Upper lobe of left lung (tissue), 6 donors: ENCODE results near the gene C12orf75. TPM values are rescaled to one million over a fixed set of nuclear protein-coding genes. Genes with fewer than 3 reads are reported as not detected.
"Not testable (repeated sequence)": the region's sequence is repeated elsewhere in the genome, so short reads cannot be mapped to it uniquely, and the experiment has no call there.

Experiments
- ATAC-seq, 2 donors: fragments of 200-7000 bp; cut with Tn5 transposase; one replicate each; pipeline ENCODE4 v1.9.1; 2022; ENCODE audit warnings: mild to moderate bottlenecking in 2 of 2, moderate library complexity in 2 of 2; ENCODE audit not compliant: low FRiP score in 2 of 2
- DNase-seq, 2 donors: peaks; one replicate each; pipeline ENCODE4 v3.0.0-alpha.2; 2019 to 2020
- H3K27ac ChIP-seq, 4 donors: fragments of 200-600 bp; sonication (generic); one replicate each; pipeline ENCODE4 v1.5.1; 2016 to 2019
- H3K27me3 ChIP-seq, 4 donors: fragments of 200-600 bp; sonication (generic); one replicate each; pipeline ENCODE4 v1.5.1; 2017 to 2019
- H3K36me3 ChIP-seq, 4 donors: fragments of 200-600 bp; sonication (generic); one replicate each; pipeline ENCODE4 v1.5.1; 2016 to 2019
- H3K4me1 ChIP-seq, 4 donors: fragments of 200-600 bp; sonication (generic); one replicate each; pipeline ENCODE4 v1.5.1; 2018 to 2019
- H3K4me3 ChIP-seq, 4 donors: fragments of 200-600 bp; sonication (generic); one replicate each; pipeline ENCODE4 v1.5.1; 2017 to 2019; ENCODE audit warnings: mild to moderate bottlenecking in 2 of 4, moderate library complexity in 1 of 4
- H3K9me3 ChIP-seq, 4 donors: fragments of 200-600 bp; sonication (generic); one replicate each; pipeline ENCODE4 v1.5.1; 2018 to 2019
- CTCF ChIP-seq, 6 experiments: fragments of 450-650 bp in 4 of 6; fragments of 200-600 bp in 2 of 6; sonication (generic) in 2 of 6; IDR thresholded peaks; one replicate each; pipeline ENCODE4 v1.5.1; 2016 to 2019; ENCODE audit warnings: antibody characterized with exemption in 6 of 6
- EP300 ChIP-seq, 4 donors: sonication (generic); formaldehyde crosslinking; IDR thresholded peaks; one replicate each; pipeline ENCODE4 v1.5.1; 2017; ENCODE audit warnings: antibody characterized with exemption in 4 of 4, control low read depth in 2 of 4
- POLR2A ChIP-seq, 4 donors: fragments of 450-650 bp; IDR thresholded peaks; one replicate each; pipeline ENCODE4 v1.5.1; 2016 to 2017; ENCODE audit warnings: antibody characterized with exemption in 4 of 4, mild to moderate bottlenecking in 2 of 4
- POLR2AphosphoS5 ChIP-seq, 2 donors: sonication (generic); formaldehyde crosslinking; IDR thresholded peaks; one replicate each; pipeline ENCODE4 v1.5.1; 2017; ENCODE audit warnings: antibody characterized with exemption in 2 of 2
- WGBS, 2 donors: methylation state at CpG; one replicate each; pipeline ENCODE4 v1.1.5; 2017 to 2018; 5-methylcytosine and 5-hydroxymethylcytosine counted together
- total RNA-seq, 6 donors: library from RNA; depleted of rRNA in 4 of 6; stranded (reverse); fragments of >200 nt in 4 of 6; gene quantifications; one replicate each; pipeline versions ENCODE4 v1.1.0 to v1.2.1, GENCODE V29; 2016 to 2021
- donor health status: DM: no; HTN: no; CAD: no; lungs with moderate emphysema.
- donor health status: DM: no; HTN: yes; CAD: no; lungs with severe emphysema.

The C12orf75 gene
- total RNA-seq, 6 donors from 2014 or later: 1.0 to 15.0 (median 6.2) TPM

DNA sequence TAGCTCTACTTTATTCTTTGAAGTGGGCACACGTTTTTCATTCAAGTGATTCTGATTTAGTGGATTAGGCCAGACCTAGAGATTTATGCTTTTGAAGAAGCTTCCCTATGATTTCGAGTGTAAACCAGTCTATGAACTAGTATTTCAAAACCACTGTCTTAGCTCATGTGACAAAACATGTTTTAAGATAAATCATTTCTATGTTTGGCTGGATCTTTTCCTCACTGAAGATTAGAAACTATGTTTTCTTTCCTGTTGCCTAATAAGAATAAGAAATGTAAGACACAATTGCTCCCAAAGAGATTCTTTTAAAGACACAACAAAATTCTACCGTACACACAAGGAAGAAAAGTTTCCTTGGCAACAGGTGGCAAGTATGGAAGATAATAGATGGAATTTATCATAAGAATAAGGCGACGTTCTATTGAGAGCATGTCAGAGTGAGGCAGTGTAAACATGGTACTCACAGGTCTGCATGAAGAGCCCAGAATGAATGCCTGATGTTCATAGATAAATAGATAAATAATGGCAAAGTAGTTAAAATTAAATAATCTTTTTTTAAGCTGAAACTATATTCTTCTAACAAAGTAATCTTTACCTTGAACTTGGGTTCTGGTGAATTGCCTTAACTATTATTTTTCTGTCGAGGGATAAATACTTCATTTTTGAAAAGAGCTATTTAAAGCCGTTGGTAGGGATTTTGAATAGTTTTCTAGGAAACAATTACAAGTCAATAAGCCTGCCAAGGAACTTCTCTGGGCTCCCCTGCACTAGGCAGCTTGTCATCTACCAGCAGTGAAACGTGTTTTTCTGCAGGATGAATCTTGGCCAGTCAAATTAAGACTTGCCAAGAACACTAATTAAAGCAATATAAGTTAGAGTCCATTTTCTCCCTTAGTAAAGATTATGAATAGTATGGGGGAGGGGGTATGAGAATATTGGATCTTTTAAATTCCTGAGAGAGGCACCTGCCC, 34.1 kb upstream of the C12orf75 start:
- peaks cover 0 to 9% (median 2%) of the 10 kb centered on the region in 4 donors for H3K9me3 ChIP-seq
- H3K36me3 ChIP-seq: no peaks in the 10 kb centered on the region
- ATAC-seq (no peak), DNase-seq (no peak)
- WGBS, 2 donors: 60 to 66% methylated on average over 8 of the region's 8 CpGs
- no peaks in the 10 kb centered on the region for H3K4me1 ChIP-seq
- no peak overlapping the region for H3K4me3 ChIP-seq
- TF ChIP-seq EP300 (IDR thresholded peaks at IDR 0.05): no peak
- no peak for TF ChIP-seq POLR2AphosphoS5 (IDR thresholded peaks at IDR 0.05)
- TF ChIP-seq POLR2A (IDR thresholded peaks at IDR 0.05): no peak
- no peak for TF ChIP-seq CTCF (IDR thresholded peaks at IDR 0.05)
- no peak overlapping the region for H3K27ac ChIP-seq
- H3K27me3 ChIP-seq: no peaks in the 10 kb centered on the region

GRCh38 chr12:105300883-105301282, 29.6 kb upstream of the C12orf75 start:
- Histone ChIP-seq H3K27ac (no peak overlapping the region), H3K36me3 (no peaks in the 10 kb centered on the region), H3K4me3 (no peak overlapping the region), H3K9me3 (peaks cover 0 to 9% (median 2%) of the 10 kb centered on the region in 4 donors), H3K4me1 (no peaks in the 10 kb centered on the region), H3K27me3 (no peaks in the 10 kb centered on the region)
- DNase-seq: no peak
- TF ChIP-seq POLR2AphosphoS5 (IDR thresholded peaks at IDR 0.05) (no peak), CTCF (IDR thresholded peaks at IDR 0.05) (no peak), POLR2A (IDR thresholded peaks at IDR 0.05) (no peak), EP300 (IDR thresholded peaks at IDR 0.05) (no peak)
- WGBS, 2 donors: 90 to 94% methylated on average over 6 of the region's 6 CpGs
- no peak for ATAC-seq

GRCh38 chr12:105301696-105302095, 28.8 kb upstream of the C12orf75 start:
- ATAC-seq: no peak
- DNase-seq: no peak
- 79 to 90% methylated on average over 5 of the region's 5 CpGs for WGBS, 2 donors

GRCh38 chr12:105302986-105303385, 27.5 kb upstream of the C12orf75 start:
- H3K4me3 ChIP-seq, ATAC-seq, H3K4me1 ChIP-seq, DNase-seq, H3K27me3 ChIP-seq, H3K27ac ChIP-seq, H3K36me3 ChIP-seq, H3K9me3 ChIP-seq: not testable (repeated sequence)
- whole genome bisulfite sequencing, 2 donors: 93 to 94% methylated on average over 4 to 7 of the region's 7 CpGs

More at GRCh38 chr12:105301696-105302095, 28.8 kb upstream of the C12orf75 start:
- TF ChIP-seq EP300 (IDR thresholded peaks at IDR 0.05) (no peak), POLR2A (IDR thresholded peaks at IDR 0.05) (no peak), CTCF (IDR thresholded peaks at IDR 0.05) (no peak), POLR2AphosphoS5 (IDR thresholded peaks at IDR 0.05) (no peak)
- no peaks in the 10 kb centered on the region for H3K27me3 ChIP-seq
- no peak overlapping the region for H3K27ac ChIP-seq
- H3K36me3 ChIP-seq: no peaks in the 10 kb centered on the region
- H3K4me1 ChIP-seq: no peaks in the 10 kb centered on the region
- no peak overlapping the region for H3K4me3 ChIP-seq
- peaks cover 0 to 9% (median 2%) of the 10 kb centered on the region in 4 donors for H3K9me3 ChIP-seq

GRCh38 chr12:105304626-105305025, 25.9 kb upstream of the C12orf75 start:
- ATAC-seq, H3K4me3 ChIP-seq, H3K27ac ChIP-seq, H3K9me3 ChIP-seq, DNase-seq, H3K4me1 ChIP-seq, H3K27me3 ChIP-seq, H3K36me3 ChIP-seq: not testable (repeated sequence)
- WGBS, 2 donors: 93 to 94% methylated on average over 2 of the region's 2 CpGs

- H3K27me3 ChIP-seq: not testable (repeated sequence)
These were observed 22.7 kb upstream of the C12orf75 start for GRCh38 chr12:105307601-105308314.

DNA sequence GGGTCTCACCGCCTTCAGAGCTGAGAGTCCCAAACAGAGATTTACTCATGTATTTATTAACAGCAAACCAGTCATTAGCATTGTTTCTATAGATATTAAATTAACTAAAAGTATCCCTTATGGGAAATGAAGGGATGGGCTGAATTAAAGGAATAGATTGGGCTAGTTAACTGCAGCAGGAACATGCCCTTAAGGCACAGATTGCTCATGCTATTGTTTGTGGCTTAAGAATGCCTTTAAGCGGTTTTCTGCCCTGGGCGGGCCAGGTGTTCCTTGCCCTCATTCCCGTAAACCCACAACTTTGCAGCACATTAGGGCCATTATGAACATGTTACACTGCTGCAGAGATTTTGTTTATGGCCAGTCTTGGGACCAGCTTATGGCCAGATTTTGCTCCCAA, 21.7 kb upstream of the C12orf75 start:
- H3K27ac ChIP-seq, H3K4me1 ChIP-seq, H3K27me3 ChIP-seq, DNase-seq, ATAC-seq, H3K9me3 ChIP-seq, H3K4me3 ChIP-seq, H3K36me3 ChIP-seq: not testable (repeated sequence)
- WGBS, 2 donors: 95 to 98% methylated on average over 4 of the region's 4 CpGs

More at GRCh38 chr12:105307601-105308314, 22.7 kb upstream of the C12orf75 start:
- H3K27ac ChIP-seq: peak overlapping the region in 1 of 4 donors; percentile 10
- not testable (repeated sequence) for H3K9me3 ChIP-seq, ATAC-seq, H3K36me3 ChIP-seq, H3K4me1 ChIP-seq, H3K4me3 ChIP-seq, DNase-seq
- 36 to 51% methylated on average over 5 to 6 of the region's 6 CpGs for WGBS, 2 donors

DNA sequence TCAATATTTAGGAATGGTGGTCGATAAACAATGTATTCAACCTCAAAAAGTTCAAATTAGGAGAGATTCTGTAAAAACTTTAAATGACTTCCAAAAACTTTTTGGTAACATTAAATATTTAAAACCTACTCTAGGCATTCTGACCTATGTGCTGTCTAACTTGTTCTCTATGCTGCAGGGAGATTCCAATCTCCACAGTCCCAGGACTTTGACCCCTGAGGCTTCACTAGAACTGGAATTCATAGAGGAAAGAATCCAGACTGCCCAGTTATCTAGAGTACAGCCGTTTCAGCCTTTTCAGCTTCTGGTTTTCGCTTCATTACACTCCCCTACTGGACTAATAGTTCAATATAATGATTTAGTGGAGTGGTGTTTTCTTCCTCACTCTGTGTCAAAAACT, 21.1 kb upstream of the C12orf75 start:
- WGBS, 2 donors: 87 to 90% methylated on average over 3 of the region's 3 CpGs
- not testable (repeated sequence) for DNase-seq, H3K4me3 ChIP-seq, H3K27me3 ChIP-seq, H3K9me3 ChIP-seq, H3K4me1 ChIP-seq, H3K36me3 ChIP-seq, H3K27ac ChIP-seq, ATAC-seq
